ENCODE measurements around the gene DOCK7. TPM values are rescaled to one million over a fixed set of nuclear protein-coding genes. Genes with fewer than 3 reads are reported as not detected.

Gene DOCK7
- polyA plus RNA-seq, 1 experiment = 79.6 TPM

DNA sequence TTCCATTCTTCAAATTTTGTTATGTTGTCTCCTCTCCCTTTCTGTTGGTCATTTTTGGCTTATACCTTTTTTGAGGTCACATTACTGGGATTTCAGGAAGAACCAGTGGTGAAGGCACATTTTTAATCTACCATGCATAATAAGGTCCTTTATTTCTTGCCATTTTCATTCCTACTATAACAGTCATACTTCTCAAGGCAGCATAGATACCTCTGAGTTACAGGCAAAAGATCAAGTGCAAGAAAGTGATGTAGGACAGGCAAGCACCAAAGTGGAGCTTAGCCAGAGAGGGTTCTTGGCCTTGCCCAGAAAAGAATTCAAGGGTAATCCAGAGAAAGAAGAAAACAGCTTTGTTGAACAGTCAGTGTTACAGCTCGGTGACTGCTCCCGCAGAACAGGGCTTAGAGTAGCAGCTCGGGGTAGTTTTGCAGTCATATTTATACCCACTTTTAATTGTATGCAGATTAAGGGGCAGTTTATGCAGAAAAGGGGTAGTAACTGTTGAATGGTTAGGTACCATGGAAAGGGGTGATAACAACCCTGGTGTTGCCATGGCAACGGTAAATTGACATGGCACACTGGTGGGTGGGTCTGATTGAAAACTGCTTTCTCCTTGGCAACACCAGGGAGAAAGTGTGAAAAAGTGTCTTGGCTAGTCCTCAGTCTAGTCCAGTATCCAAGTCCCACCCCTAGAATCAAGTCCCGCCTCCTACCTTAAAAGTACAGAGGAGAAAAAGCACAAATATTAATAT is 39.6 kb upstream of the DOCK7 start:
- ChIA-PET POLR2A (interaction anchor here (0.5 kb wide), 1 partner anchor 159 kb away, joined by 5 read pairs; no protein-coding TSS in a partner anchor), CTCF (interaction anchor here (2.7 kb wide), 1 partner anchor 18 kb away, joined by 12 read pairs; no protein-coding TSS in a partner anchor)
- Histone ChIP-seq H3K27me3 (ENCODE audit: control insufficient read depth, insufficient read depth, low read length) (no peaks in the 10 kb centered on the region), H3K4me3 (ENCODE audit: low read depth, low read length) (no peak overlapping the region), H3K27ac (ENCODE audit: low read depth, low read length) (no peak overlapping the region), H3K9me3 (ENCODE audit: control insufficient read depth, insufficient read depth, low read length) (no peaks in the 10 kb centered on the region)
- DNase-seq (ENCODE audit: low read depth, low spot score) = no peak
- no peak for TF ChIP-seq CTCF (IDR thresholded peaks at IDR 0.05; ENCODE audit: low read depth, low read length)

DNA sequence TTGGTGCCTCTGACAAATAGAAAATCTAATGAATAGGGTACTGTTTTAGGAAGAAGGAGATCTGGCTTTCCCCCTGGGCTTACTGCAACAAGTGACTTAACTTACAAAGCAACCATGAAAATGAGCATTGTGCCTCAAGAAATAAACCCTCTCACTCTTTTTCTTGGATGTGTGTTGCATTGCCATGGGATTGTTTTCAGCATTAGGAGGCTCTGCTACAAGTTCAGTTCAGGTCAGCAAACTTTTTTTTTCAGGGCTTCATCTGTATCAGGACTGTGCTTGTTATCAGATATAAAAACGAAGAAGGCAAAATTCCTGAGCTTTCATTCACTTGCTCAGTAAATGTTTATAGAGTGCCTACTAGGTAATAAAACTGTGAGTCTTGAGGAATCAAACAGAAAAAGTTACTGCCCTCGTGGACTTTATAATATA is 37.8 kb upstream of the DOCK7 start:
- Histone ChIP-seq H3K27me3 (ENCODE audit: control insufficient read depth, insufficient read depth, low read length) (no peaks in the 10 kb centered on the region), H3K27ac (ENCODE audit: low read depth, low read length) (peak overlapping the region; percentile 63), H3K4me3 (ENCODE audit: low read depth, low read length) (no peak overlapping the region), H3K9me3 (ENCODE audit: control insufficient read depth, insufficient read depth, low read length) (no peaks in the 10 kb centered on the region)
- POLR2A ChIA-PET = interaction anchor here (0.9 kb wide), 1 partner anchor 36 kb away, joined by 4 read pairs; no protein-coding TSS in a partner anchor
- DNase-seq (ENCODE audit: low read depth, low spot score) = no peak
- CTCF ChIA-PET = interaction anchor here (0.6 to 2.7 kb wide), 4 partner anchors 20 to 1001 kb away, joined by 3 to 12 read pairs (median 4); no protein-coding TSS in a partner anchor
- no peak for TF ChIP-seq CTCF (IDR thresholded peaks at IDR 0.05; ENCODE audit: low read depth, low read length)

GRCh38 chr1:62725255-62725654 is 37.1 kb upstream of the DOCK7 start:
- peak; percentile 68 for DNase-seq (ENCODE audit: low read depth, low spot score)
- POLR2A ChIA-PET = interaction anchor here (0.7 kb wide), 1 partner anchor 110 kb away, joined by 5 read pairs; no protein-coding TSS in a partner anchor
- Histone ChIP-seq H3K4me3 (ENCODE audit: low read depth, low read length) (peak overlapping the region; percentile 23), H3K9me3 (ENCODE audit: control insufficient read depth, insufficient read depth, low read length) (no peaks in the 10 kb centered on the region), H3K27me3 (ENCODE audit: control insufficient read depth, insufficient read depth, low read length) (no peaks in the 10 kb centered on the region), H3K27ac (ENCODE audit: low read depth, low read length) (peak overlapping the region; percentile 62)
- CTCF ChIA-PET = interaction anchor here (1.5 to 1.8 kb wide), 3 partner anchors 20 to 217 kb away, joined by 3 to 7 read pairs (median 4); no protein-coding TSS in a partner anchor
- TF ChIP-seq CTCF (IDR thresholded peaks at IDR 0.05; ENCODE audit: low read depth, low read length) = no peak

GRCh38 chr1:62724430-62724829 is 36.2 kb upstream of the DOCK7 start:
- Histone ChIP-seq H3K27ac (ENCODE audit: low read depth, low read length) (peak overlapping the region; percentile 79), H3K9me3 (ENCODE audit: control insufficient read depth, insufficient read depth, low read length) (no peaks in the 10 kb centered on the region), H3K4me3 (ENCODE audit: low read depth, low read length) (no peak overlapping the region), H3K27me3 (ENCODE audit: control insufficient read depth, insufficient read depth, low read length) (no peaks in the 10 kb centered on the region)
- CTCF ChIA-PET = interaction anchor here (0.6 to 1.8 kb wide), 6 partner anchors 8 to 216 kb away, joined by 3 to 7 read pairs (median 4); no protein-coding TSS in a partner anchor
- POLR2A ChIA-PET = interaction anchor here (0.6 to 1.2 kb wide), 3 partner anchors 12 to 109 kb away, joined by 4 to 6 read pairs (median 5); no protein-coding TSS in a partner anchor
- TF ChIP-seq CTCF (IDR thresholded peaks at IDR 0.05; ENCODE audit: low read depth, low read length) = no peak
- no peak for DNase-seq (ENCODE audit: low read depth, low spot score)

DNA sequence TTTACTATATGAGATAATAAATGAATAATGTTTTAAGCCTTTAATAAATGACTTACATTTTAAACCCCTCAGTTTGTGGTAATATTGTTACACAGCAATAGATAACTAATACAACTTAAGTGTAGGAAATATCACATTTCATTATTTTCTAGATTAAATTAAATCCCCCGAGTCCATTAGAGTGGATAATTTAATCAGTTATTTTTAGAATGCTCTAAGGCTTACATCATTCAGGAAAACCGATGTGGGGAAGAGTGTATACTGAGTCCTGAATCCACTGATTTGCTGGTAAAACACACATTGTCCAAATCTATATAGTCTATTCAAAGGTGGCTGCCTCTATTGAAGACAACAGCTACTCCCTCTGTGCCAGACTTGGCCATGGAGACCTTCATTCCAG is 35.7 kb upstream of the DOCK7 start:
- CTCF ChIA-PET = interaction anchor here (0.6 to 1.8 kb wide), 6 partner anchors 21 to 216 kb away, joined by 3 to 7 read pairs (median 4); no protein-coding TSS in a partner anchor
- H3K27ac ChIP-seq (ENCODE audit: low read depth, low read length) = no peak overlapping the region
- no peaks in the 10 kb centered on the region for H3K27me3 ChIP-seq (ENCODE audit: control insufficient read depth, insufficient read depth, low read length)
- POLR2A ChIA-PET = interaction anchor here (0.6 to 1.2 kb wide), 2 partner anchors 12 to 34 kb away, joined by 4 to 6 read pairs; no protein-coding TSS in a partner anchor
- DNase-seq (ENCODE audit: low read depth, low spot score) = no peak
- no peak overlapping the region for H3K4me3 ChIP-seq (ENCODE audit: low read depth, low read length)
- no peaks in the 10 kb centered on the region for H3K9me3 ChIP-seq (ENCODE audit: control insufficient read depth, insufficient read depth, low read length)
- TF ChIP-seq CTCF (IDR thresholded peaks at IDR 0.05; ENCODE audit: low read depth, low read length) = no peak

All from AG04450 (cell line).